Measurements from ENCODE around the gene COIL. TPM values are rescaled to one million over a fixed set of nuclear protein-coding genes. Genes with fewer than 3 reads are reported as not detected.
A peak's percentile ranks its signal among the peaks of the same experiment; 100 is the strongest.
"Not testable (repeated sequence)": the region's sequence is repeated elsewhere in the genome, so short reads cannot be mapped to it uniquely, and the experiment has no call there.

Gene COIL
- total RNA-seq, 1 donor from 2014 or later, result 4.8 TPM

DNA sequence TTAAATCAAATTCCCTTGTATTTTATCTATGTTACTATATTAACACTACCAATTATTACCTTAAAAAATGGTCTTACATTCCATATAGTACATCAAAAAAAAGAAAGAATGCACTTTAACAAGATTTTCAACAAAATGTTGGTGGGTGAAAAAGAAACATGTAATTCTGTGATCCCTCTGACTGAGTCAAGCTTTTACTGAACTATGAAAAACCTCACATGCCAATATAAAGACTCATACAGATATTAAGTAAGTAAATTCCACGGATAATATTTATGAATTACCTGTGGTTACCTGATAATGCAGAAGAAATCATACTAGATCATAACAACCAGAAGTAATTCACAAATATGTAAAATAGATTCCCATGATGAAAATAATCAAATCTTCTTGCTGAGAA, 12.4 kb downstream of the COIL start:
- H3K36me3 ChIP-seq, result peaks cover 40 to 49% of the 10 kb centered on the region in 2 donors
- no peaks in the 10 kb centered on the region for H3K27me3 ChIP-seq
- TF ChIP-seq, protein P1, sequence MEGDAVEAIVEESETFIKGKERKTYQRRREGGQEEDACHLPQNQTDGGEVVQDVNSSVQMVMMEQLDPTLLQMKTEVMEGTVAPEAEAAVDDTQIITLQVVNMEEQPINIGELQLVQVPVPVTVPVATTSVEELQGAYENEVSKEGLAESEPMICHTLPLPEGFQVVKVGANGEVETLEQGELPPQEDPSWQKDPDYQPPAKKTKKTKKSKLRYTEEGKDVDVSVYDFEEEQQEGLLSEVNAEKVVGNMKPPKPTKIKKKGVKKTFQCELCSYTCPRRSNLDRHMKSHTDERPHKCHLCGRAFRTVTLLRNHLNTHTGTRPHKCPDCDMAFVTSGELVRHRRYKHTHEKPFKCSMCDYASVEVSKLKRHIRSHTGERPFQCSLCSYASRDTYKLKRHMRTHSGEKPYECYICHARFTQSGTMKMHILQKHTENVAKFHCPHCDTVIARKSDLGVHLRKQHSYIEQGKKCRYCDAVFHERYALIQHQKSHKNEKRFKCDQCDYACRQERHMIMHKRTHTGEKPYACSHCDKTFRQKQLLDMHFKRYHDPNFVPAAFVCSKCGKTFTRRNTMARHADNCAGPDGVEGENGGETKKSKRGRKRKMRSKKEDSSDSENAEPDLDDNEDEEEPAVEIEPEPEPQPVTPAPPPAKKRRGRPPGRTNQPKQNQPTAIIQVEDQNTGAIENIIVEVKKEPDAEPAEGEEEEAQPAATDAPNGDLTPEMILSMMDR (IDR thresholded peaks at IDR 0.05), result no peak
- H3K9me3 ChIP-seq, result no peaks in the 10 kb centered on the region
- no peak for DNase-seq (ENCODE audit: low spot score in 2 of 2)
- no peaks in the 10 kb centered on the region for H3K4me1 ChIP-seq
- H3K4me3 ChIP-seq, result no peak overlapping the region
- no peak overlapping the region for H3K27ac ChIP-seq
- intact Hi-C loops (cut with DNase I), result no loop called here

DNA sequence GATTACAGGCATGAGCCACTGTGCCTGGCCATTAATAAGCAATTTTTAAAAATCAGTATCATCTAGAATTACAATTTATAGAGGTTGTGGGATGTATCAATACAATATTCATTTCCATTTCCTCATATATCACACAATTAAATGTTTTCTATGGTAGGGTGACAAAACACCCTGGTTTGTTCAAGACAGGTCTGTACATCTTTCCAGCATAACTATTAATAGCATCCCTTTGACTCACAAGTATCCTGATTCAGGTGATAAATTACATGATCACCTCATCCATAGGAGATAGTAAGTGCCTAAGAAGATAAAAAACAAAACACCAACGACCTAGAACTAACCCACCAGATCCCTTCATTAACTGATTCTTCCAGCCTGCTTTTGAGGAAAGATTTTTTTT, 13.1 kb downstream of the COIL start:
- TF ChIP-seq, protein P1 (IDR thresholded peaks at IDR 0.05), result no peak
- Histone ChIP-seq H3K4me3 (no peak overlapping the region), H3K9me3 (no peaks in the 10 kb centered on the region), H3K27ac (no peak overlapping the region), H3K36me3 (peaks cover 44 to 56% of the 10 kb centered on the region in 2 donors), H3K27me3 (no peaks in the 10 kb centered on the region), H3K4me1 (no peaks in the 10 kb centered on the region)
- intact Hi-C loops (cut with DNase I), result no loop called here
- DNase-seq (ENCODE audit: low spot score in 2 of 2), result no peak

DNA sequence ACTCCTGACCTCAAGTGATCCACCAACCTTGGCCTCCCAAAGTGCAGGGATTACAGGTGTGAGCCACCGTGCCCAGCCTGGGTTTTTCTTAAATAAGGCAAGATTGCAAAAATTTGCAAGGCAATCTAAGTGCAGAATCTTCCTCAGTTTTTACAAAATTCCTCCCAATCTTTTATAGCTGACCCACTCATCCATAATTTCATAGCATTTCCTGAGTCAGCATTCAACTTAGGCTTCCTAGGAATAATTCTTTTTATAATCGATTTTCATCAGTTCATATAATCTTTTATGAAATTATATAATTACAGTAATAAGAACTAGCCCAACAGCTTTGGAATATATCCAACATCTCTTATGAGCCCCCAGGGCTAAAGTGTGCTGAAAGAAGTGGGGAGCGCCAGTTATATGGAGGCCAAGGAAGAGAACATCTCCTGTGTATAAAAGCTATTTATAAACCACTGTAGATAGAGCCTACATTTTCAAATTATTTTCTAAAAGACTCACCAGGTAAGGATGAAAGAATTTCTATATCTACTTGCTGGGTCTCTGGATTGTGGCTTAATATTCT, 14.8 kb downstream of the COIL start:
- TF ChIP-seq, protein P1 (IDR thresholded peaks at IDR 0.05), result no peak
- DNase-seq (ENCODE audit: low spot score in 2 of 2), result no peak
- Histone ChIP-seq H3K27me3 (no peaks in the 10 kb centered on the region), H3K4me1 (no peaks in the 10 kb centered on the region), H3K4me3 (no peak overlapping the region), H3K36me3 (peaks cover 55 to 72% of the 10 kb centered on the region in 2 donors), H3K9me3 (no peaks in the 10 kb centered on the region), H3K27ac (no peak overlapping the region)
- intact Hi-C loops (cut with DNase I), result no loop called here

DNA sequence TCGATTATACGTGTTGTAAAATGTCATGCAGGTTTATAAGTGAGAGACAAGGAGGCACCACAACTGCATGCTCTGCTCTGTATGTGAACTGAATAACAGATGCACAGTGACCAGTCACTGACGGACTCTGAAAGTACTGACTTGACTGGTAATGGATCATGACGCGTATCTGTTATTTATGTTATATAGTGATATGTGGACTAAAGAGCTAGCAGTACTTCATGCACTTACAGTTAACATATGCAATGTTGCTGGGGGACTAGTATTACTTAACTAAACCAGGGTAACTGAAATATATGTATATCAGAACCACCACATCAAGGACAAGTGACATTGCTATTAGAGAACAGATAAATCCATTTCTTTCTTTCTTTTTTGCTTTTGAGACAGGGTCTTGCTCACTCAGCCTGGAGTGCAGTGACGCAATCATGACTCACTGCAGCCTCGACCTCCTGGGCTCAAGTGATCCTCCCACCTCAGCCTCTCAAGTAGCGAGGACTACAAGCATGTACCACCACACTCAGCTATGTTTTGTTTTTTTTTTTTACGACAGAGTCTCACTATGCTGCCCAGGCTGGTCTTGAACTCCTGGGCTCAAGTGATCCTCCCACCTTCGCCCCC, 17.2 kb downstream of the COIL start:
- Histone ChIP-seq H3K36me3 (peaks cover 57 to 63% of the 10 kb centered on the region in 2 donors), H3K4me1 (no peaks in the 10 kb centered on the region), H3K27me3 (no peaks in the 10 kb centered on the region), H3K27ac (no peak overlapping the region), H3K9me3 (no peaks in the 10 kb centered on the region), H3K4me3 (no peak overlapping the region)
- intact Hi-C loops (cut with DNase I), result no loop called here
- DNase-seq (ENCODE audit: low spot score in 2 of 2), result no peak
- TF ChIP-seq, protein P1 (IDR thresholded peaks at IDR 0.05), result no peak

DNA sequence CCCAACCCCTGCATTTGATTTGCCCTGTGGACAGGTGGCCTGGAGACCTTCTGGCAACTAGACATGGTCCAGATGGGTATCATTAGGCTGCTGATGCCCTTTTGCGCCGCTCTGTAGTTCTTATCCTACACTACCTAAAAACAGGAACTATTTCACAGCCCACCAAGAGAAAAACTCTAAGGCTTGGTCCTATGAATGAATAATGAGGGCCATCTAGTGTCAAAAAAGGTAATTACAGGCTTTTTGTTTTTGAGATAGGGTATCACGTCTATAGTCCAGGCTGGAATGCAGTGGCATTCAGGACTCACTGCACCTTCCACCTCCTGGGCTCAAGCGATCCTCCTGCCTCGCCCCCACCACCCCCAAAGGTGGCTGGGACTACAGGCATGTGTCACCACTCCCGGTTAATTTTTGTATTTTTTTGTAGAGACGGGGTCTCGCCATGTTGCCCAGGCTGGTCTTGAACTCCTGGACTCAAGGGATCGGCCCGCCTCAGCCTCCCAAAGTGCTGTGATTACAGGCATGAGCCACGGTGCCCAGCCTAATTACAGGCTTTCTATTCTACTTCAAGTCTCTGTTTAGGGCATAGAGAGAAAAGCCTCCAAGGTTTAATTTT, 20.9 kb downstream of the COIL start:
- H3K27ac ChIP-seq, result no peak overlapping the region
- H3K36me3 ChIP-seq, result peaks cover 53 to 75% of the 10 kb centered on the region in 2 donors
- no peak overlapping the region for H3K4me3 ChIP-seq
- H3K4me1 ChIP-seq, result no peaks in the 10 kb centered on the region
- no peak for DNase-seq (ENCODE audit: low spot score in 2 of 2)
- no peaks in the 10 kb centered on the region for H3K9me3 ChIP-seq
- intact Hi-C loops (cut with DNase I), result loop anchor here (1.0 to 2.0 kb wide), 2 partner anchors 47 to 121 kb away; no protein-coding TSS in a partner anchor
- H3K27me3 ChIP-seq, result no peaks in the 10 kb centered on the region
- TF ChIP-seq, protein P1 (IDR thresholded peaks at IDR 0.05), result peak; percentile 51 to 71 (median 65)

DNA sequence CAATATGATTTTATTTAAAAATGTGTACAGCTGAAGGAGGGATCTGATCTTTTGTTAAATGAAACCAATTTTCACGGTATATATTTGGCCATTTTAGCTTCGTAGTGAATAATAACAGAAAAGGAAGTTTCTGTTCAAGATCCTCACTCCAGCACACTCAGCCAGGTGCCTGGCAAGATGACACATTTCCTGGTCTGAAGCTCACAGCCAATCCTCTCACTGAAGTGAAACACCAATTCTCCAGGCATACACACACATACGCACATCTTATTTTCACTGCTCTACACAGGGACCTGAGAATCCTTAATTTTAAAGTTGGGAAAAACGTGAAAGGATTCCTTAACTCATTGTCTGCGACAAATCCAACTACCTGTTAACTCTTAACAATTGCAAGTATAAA, 22.6 kb downstream of the COIL start:
- intact Hi-C loops (cut with DNase I); DNase-seq (ENCODE audit: low spot score in 2 of 2); H3K4me3 ChIP-seq; H3K27me3 ChIP-seq; H3K4me1 ChIP-seq; H3K27ac ChIP-seq; H3K9me3 ChIP-seq: not testable (repeated sequence)
- H3K36me3 ChIP-seq, result peaks cover 36 to 67% of the 10 kb centered on the region in 2 donors

Data from ascending aorta (tissue), 2 donors.